ENCODE data around the gene FEM1B.

The FEM1B gene

DNA sequence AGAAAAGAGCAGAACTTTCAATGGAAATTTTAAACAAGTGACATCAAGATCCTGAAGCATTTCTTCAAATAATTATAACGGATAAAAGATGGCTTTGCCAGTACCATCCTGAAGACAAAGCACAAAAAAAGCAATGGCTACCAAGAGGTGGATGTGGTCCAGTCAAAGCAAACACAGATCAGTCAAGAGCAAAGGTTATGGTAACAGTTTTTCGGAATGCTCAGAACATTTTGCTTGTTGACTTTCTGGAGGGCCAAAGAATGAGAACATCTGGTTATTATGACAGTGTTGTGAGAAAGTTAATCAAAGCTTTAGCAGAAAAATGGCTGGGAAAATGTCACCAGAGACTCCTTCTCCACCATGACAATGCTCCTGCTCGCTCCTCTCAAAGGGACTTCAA is 31.5 kb downstream of the FEM1B start:
- DNase-seq (ENCODE audit: low spot score) = peak; percentile 2

DNA sequence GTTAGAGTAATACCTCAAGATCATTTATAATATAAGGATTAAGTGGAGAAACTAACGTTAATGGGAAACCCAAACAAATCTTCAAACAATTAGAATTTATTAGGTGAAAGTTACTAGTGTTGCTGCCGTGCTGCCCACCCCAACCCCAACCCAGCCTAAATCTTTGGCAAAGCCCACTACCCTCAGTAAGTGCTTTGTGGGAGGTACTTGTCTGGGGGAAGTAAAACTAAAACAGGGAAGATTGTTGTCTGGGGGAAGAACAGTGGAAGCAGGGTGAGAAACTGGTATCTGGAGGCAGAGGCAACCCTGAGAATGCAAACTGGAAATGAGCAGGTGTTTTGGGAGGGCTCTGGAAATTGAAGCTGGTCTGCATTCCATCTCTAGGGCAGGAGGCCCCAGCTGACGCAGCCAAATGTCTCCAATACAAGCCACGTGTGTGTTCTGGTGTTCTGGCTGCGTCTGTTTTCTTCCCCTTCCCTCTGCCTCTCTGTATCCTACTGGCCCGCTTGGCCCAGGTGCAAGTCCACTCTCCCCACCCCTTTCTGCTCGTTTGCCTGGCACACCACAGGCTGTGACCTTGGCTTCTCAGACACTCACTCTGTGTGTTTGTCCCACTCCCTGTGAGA is 32.7 kb downstream of the FEM1B start:
- peak; percentile 1 for DNase-seq (ENCODE audit: low spot score)

DNA sequence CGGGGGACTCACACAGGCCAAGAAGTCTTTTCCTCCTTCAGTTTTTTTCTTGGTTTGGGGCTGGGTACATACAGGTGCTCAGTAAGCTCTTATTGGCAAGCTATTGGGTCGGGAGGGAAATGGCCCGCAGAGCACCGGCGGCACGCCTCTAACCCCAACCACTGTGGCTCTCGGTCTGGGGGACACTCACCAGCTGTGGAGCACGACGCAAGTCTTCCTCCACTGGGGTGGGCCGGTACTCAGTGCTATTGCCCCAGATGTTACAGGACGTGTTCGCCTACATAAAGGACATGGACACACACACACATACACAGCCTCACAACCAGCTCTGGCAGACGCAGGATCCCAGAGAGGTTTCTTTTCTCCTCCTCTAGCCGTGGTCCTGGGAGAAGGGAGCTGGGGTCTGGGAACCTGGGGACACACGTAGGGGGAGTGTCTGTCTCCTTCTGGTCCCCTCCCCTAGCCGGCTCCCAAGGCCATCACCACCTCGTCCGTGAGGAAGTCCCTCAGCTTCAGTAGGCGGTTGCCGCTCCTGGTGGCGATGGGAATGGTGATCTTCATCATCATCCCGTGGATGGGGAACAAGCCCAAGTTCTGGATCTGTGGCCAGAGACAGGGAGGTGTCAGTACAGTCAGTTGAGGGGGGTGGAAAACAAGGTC is 33.4 kb downstream of the FEM1B start:
- DNase-seq (ENCODE audit: low spot score) = peak; percentile 1

DNA sequence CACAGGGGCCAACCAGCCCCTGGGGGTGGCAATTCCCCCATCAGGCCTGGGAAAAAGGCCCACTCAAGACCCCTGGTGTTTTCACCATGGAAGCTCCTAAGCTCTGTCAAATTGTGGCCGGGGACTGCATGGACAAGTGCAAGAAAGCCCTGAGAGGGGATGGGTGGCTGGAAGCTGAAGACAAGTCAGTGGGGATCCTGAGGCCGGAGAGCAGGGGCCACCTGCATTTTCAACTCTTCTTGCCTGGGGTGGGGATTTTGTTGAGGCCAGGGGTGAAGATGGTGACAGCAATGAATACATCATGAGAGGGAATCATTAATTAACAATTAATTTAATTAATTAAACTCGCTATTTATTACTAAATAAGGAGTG is 33.9 kb downstream of the FEM1B start:
- peak; percentile 3 for DNase-seq (ENCODE audit: low spot score)

DNA sequence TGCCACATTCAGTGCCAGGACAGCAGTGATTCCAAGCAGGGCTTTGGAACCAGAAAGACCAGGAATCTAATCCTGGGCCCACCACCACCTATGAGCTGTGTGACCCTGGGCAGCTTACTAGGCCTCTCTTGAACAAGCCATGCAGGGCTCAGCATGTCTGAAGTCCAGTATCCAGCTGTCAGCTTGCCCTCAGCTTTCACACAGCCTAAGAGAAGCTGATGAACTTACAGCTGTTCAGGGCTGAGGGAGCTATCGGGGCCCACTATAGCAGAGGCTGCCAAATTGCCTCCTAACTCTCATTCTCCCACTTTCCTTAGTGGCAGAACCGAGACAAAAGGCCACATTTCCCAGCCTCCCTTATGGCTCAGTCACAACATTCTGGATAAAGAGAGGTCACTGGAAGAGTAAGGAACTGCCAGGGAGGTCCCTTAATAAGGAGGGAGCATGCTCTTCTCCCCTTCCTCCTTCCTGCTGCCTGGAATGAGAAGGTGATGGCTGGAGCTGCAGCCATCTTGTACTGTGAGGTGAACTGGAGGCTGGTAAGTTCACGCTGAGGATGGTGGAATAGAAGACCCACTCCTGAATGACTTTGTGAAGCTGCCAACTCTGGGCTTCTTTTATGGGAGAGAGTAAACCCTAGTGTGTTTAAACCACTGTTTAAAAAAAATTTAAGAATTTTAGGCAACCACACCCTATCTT is 34.5 kb downstream of the FEM1B start:
- no peak for DNase-seq (ENCODE audit: low spot score)

DNA sequence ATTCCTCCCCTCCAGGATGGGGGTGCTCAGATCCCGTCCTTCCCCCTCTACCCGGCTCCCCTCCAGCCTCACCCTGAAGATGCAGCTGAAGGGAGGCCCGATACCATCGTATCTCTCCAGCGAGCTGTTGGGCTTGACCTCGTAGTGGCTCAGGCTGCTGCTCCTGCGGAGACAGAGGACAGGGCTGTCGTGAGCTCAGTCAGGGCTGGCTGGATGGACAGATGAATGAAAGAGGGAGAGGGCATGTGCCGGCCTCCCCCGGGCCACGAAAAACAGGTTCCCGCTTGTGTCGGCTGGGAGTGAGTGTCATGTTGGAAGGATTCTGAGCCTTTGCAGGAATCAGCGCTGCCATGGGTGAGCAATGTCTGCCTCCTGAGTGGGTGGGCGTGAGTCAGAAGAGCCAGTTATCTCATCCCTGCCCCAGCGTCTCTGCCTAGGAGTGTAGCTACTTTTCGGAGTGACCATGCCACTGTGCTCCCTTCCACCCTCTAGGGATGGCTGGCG is 35.2 kb downstream of the FEM1B start:
- no peak for DNase-seq (ENCODE audit: low spot score)

DNA sequence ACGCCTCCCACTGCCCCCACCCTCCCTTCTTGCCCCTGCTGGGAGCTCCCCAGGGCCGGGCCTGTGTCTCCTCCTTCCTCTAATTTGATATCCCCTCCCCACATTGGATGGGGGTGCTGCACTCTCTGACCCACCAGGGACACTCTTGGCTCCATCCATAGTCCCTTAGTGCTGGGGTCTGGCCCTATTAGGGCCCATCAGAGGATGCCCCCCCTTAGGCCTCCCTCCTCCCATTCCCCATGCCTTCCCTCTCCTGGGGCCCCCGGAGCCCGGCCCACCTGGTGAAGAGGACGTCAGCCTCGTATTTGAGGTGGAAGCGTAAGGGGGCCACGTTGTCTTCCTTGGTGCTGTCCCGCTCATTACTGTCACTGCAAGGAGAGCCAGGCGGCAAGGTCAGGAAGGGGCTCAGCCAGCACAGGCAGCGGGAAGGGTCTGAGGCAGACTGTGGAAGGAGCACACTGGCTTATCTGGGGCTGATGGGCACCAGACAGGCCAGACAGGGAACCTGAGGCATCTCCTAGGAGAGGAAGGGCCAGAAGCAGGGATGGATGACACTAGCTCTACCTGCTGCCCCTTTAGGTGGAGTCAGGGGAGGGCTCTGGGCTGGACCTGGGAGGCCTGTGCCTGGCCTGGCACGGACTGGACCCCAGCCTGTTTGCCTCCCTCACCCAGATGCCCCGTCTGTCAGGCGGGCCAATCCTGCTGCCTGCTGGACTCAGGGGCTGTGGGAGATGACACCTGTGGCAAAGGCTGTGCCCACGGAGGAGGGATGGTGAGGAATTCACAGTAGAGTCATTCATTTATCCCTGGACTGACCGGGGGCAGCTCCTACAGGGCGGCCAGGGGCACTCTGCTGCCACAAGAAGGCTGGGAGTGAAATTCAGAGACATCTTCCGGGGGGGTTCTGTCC is 36.2 kb downstream of the FEM1B start:
- no peak for DNase-seq (ENCODE audit: low spot score)

DNA sequence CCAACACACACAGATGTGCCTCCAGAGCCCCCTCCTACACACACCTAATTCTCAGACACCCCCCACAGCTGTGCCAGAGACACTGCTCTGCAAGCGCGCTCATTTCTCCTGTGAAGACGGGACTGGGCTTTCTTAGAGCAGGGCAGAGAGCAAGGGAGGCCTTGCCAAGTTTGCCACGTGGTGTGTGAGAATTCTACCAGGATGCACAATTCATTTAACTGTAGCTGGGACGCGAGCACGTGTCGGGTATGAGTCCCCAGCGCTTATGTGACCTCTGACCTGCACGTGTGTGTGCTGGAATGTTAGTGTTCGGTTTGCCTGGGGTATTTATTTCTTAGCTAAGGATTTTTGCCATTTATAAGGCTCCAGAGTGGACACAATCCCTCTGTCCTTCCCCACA is 37.0 kb downstream of the FEM1B start:
- no peak for DNase-seq (ENCODE audit: low spot score)

DNA sequence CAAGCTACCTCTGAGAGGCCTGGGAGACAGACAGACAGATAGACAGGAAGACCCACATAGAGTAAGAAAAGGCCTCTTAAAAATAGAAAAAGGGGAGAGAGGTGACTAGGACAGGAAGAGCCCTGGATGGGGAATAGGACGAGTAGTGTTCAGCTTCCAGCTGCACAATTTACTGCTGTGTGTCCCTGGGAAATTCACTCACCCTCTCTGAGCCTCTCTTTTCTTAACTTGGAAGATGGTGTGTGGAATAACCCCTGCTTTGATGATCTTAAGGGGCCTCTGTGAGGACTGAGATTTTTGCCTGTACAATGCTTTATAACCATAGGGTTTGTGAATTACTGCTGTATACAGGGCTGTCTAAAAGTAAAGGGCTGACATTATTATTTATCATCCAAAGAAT is 37.5 kb downstream of the FEM1B start:
- no peak for DNase-seq (ENCODE audit: low spot score)

DNA sequence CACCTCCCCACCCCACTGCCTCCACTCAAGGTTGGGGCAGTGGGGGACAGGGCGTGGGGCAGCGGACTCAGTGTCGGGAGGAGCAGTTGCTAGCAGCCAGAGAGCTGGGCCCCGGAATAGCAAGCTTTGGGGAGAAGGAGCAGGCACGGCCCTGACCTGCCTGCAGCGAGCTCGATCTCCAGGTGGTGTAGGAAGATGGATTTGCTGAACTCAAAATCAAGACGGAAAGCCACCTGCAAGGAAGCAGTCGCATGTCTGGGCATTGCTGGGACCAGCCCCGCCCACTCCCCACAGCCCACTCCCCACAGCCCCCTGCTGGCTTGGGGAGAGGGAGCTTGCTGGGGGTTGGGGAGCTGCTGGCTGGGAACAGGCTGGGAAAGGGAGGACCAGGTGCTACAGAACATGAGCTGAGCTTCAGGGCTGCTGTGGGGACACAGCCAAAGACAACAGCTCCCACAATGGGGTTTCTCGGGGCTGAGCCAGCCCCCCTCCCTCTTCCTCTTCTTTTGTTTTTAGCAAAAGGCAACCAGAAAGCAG is 38.0 kb downstream of the FEM1B start:
- DNase-seq (ENCODE audit: low spot score) = no peak

DNA sequence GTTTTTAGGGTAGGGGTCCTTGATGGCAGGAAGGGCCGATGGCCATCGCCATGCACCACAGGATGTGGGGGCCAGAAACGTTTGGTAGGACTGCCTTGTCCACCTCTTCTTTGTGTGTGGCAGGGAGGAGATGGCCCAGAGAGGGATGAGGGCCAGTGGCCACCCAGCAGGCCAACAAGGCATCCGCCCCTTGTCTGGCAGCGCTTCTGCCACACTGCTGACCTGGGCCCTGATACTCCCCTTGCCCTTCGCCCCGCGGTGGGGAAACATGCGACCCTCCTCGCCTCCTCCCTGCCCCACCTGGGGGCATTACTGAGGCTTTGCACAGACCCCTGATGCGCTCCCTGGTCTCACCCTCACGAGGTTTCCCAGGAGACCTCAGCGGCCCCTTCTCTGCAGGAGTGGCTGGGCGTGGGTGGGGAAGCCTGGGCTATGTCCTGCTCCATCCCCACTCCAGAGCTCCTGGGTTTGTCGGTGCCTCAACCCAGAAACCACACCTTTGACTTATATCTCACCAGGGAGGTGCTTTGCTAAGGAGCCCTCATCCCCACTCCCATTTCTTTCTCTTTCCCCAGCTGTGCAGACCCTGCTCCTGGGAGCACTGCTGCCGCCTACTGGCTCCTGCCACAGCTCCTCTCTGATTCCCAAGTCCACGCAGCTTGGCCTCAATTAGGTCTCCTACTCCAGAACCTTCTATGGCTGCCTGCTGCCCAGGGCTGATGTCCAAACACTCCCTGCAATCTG is 38.7 kb downstream of the FEM1B start:
- peak; percentile 77 for DNase-seq (ENCODE audit: low spot score)

DNA sequence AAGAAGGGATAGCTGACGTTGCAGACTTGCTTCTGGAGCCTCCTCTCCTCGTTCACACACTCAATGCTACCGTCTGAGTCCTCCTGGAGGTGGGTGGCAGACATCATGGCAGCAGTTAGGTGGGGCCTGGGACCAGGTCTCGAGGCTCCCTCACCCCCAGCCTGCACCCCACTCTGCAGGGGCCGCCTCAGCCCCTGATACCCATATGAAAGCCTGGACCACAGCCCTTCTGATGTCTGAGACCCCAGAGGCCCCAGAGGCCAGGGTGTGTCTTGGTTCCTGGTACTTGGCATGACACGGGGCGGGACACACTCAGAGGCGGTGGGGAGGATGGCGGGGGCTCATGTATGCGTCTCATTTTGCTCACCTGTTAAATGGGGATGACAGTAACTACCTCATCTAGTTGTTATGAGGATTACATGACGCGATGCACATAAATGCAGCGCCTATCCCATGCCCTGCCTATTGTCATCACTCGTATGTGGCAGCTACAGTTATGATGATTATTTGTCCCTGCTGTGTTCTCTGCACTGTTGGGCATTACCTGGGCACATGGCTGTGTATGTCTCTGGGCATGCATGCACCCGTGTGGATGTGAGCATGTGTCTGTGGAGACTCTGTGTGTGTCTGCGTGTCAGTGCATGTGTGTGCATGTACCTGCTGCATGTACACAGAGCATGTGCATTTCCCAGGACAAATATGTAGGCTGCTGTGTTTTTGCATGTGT is 39.9 kb downstream of the FEM1B start:
- no peak for DNase-seq (ENCODE audit: low spot score)

DNA sequence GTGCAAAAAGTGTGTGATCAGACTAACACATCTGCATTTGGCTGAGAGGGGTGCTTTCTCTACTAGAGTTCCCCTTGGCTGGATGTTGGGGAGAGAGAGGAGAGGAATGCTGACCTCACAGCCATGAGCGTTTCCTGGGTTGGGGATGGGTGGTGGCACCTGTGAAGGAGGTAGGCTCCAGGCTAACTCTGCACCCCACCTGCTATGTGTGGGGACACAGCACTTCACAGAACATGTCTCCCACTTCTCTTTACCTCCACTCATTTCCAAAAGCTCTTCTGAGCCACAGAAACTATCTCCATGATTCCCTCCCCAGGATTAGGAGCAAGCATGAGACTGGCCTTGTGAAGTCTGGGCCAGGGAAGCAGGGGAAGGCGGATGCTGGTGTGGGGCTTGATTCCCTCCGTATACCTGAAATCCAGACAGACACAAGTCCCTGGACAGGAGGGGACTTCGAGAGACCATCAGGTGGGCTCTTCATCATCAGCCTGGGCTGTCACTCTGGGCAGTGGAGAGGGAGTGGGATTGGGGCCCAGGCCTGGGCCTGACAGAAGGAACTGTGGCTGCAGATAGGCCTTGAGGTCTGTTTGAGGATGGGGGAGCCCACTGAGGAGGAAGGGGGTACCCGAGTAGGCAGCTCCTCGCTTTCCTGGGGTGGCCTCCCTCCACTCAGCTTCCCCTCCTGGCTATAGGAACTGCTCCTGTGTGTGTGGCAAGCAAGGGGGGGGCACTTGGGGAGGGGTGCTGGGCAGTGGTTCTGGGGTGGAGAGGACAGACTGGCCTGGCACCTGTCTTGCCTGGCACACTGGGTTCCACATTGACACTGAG is 40.7 kb downstream of the FEM1B start:
- DNase-seq (ENCODE audit: low spot score) = no peak

DNA sequence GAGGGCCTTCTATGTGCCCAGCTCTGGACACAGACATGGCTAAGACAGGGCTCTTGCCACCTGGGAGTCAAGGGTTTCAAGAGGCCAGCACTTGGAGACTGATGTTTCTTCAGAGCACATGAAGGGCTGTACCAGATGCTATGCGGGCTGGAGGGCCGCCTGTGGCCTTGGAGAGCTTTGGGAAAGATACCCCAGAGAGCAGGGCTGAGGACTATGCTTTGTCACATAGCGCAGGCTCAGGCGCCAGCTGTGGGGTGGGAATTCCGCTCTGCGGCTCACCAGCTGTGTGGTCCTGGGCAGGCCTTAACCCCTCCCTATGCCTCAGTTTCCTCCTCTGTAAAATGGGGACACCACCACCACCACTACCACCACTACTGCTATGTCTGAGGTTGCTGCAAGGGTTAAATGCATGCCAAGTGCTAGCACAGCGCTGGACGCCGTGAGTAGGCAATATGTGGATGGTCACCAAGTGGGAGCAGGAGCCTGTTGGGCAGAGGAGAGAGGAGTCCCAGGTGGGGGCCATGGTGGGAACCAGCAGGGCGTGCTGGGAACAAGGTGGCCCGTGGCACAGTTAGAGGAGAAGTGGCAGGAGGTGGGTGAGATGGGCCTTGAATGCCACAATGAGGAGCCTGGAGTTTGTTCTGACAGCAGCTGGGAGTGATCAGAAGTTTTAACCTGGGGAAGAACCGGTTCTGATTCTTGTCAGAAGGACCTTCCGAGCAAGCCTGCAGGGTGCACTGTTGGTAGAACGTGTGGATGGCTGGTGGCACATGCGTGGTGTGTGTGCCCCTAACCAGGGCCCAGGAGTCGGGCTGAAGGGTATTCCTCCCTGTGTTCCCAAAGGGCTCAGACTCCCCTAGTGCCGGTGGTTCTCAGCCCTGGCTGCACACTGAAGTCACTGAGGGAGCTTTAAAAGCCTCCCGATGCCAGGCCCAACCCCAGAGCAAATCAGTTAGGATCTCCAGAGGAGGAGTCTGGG is 41.7 kb downstream of the FEM1B start:
- no peak for DNase-seq (ENCODE audit: low spot score)

DNA sequence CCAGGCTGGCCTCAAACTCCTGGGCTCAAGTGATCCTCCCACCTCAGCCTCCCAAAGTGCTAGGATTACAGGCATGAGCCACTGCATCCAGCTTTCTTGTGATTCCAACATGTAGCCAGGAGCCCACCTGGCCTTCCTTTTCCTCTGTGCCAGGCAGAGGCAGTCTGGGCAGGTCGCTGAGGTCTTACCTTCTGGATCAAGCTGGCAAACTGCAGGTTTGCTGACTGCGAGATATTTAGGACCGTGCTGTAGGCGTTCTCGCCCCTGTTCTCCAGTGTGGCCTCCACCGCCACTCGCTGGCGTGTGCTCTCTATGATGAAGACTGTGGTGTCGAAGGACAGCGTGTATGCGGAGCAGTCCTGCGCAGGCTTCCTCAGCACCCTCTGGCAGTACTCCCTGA is 42.5 kb downstream of the FEM1B start:
- DNase-seq (ENCODE audit: low spot score) = no peak

DNA sequence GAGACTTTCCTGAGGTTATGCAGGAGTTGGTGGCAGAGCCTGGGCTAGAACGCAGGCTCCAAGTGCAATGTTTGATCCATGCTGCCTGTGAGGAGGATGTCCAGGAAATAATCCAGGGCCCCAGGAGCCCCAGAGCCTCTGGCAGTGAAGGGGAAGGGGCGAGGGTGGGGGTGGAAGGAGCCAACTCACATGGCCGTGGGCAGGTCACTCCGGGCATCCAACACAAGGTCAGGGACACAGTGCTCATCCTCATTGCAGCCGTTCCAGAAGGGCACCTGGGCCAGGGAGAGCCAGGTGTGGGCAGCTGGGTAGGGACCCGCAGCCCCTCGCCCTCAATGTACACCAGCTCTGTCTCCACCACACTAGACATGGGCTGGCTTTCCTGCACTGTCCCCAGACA is 43.7 kb downstream of the FEM1B start:
- no peak for DNase-seq (ENCODE audit: low spot score)

DNA sequence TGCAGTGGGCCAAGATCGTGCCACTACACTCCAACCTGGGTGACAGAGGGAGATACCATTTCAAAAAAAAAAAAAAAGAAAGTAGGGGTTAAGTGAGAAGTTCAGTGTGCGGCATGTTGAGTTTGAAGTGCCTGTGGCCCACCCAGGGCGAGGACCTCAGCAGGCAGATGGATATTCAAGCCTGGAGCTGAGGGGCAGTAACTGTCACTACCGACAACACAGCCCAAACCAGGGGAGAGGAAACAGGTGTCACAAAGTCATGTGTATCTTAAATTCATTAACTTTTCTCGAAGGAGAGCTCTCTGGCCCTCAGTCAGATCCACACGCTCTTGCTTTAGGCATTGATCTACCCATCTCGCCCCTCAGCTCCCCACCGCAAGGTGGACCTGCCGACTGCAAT is 45.3 kb downstream of the FEM1B start:
- no peak for DNase-seq (ENCODE audit: low spot score)

DNA sequence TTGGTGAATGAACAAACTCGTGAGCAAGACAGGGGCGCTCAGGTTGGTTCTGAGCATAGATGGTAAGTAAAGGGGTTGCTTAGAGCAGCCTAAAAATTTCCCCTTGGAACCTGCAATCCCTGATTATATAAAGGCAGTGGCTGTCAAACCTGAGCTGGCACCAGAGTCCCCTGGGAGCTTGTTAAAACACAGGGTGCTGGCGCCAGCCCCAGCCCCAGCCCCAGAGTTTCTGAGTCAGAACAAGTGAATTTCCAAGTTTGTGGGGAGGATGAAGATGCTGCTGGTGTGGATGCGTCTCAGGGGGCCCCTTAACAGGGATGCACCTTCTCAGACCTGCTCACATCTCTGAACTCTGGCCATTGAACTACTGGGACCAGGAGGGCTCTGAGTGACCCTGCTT is 48.2 kb downstream of the FEM1B start:
- no peak for DNase-seq (ENCODE audit: low spot score)

Data from HuH-7 (cell line).